C4-2B (cell line): Measurements from ENCODE around the gene ME3.

Experiments used
- CTCF ChIP-seq: fragments of 450-650 bp; conservative IDR thresholded peaks from 2 replicates; pipeline ENCODE4 v1.5.1; 2017; ENCODE audit warnings: mild to moderate bottlenecking
- ZFX ChIP-seq: fragments of 450-650 bp; IDR thresholded peaks from 2 replicates; pipeline ENCODE4 v1.6.1; 2017

- TF ChIP-seq CTCF (no peak), ZFX (no peak)
Observed at GRCh38 chr11:86580535-86580934, 91.9 kb downstream of the ME3 start.
